ENCODE results near the gene ZNF76. TPM values are rescaled to one million over a fixed set of nuclear protein-coding genes. Genes with fewer than 3 reads are reported as not detected.

ZNF76 gene
- total RNA-seq, 1 donor from 2014 or later, result 12.7 TPM

- Histone ChIP-seq H3K4me3 (ENCODE audit: insufficient read depth, low read depth, low read length) (no peak overlapping the region), H3K9ac (ENCODE audit: low read length) (no peak overlapping the region), H3K36me3 (ENCODE audit: insufficient read depth, low read length) (no peaks in the 10 kb centered on the region), H3K9me3 (ENCODE audit: insufficient read depth, low read depth, low read length) (no peaks in the 10 kb centered on the region), H3K27me3 (ENCODE audit: insufficient read depth, low read length) (no peaks in the 10 kb centered on the region), H2AFZ (ENCODE audit: low read depth, low read length) (no peak overlapping the region), H3K27ac (ENCODE audit: low read depth, low read length) (no peak overlapping the region), H3K4me2 (ENCODE audit: low read length) (no peak overlapping the region), H3K79me2 (ENCODE audit: insufficient read depth, low read length) (no peaks in the 10 kb centered on the region), H4K20me1 (ENCODE audit: insufficient read depth, low read length) (peaks cover 14% of the 10 kb centered on the region), H3K4me1 (ENCODE audit: insufficient read depth, low read length) (peaks cover 13% of the 10 kb centered on the region)
- Mint-ChIP-seq H3K9me3 (ENCODE audit: unreplicated experiment) (no peaks in the 10 kb centered on the region), H3K4me1 (ENCODE audit: low read depth, unreplicated experiment) (peaks cover 3% of the 10 kb centered on the region), H3K27me3 (ENCODE audit: low read depth, unreplicated experiment) (no peaks in the 10 kb centered on the region), H3K36me3 (ENCODE audit: low read depth, unreplicated experiment) (no peaks in the 10 kb centered on the region), H3K27ac (ENCODE audit: unreplicated experiment) (no peak overlapping the region), H3K4me3 (ENCODE audit: unreplicated experiment) (no peak overlapping the region)
- FAIRE-seq, result no peak
- TF ChIP-seq EZH2 (IDR thresholded peaks at IDR 0.05; ENCODE audit: insufficient read depth, low read length) (no peak), CTCF (IDR thresholded peaks at IDR 0.05; ENCODE audit: insufficient read depth, low read depth, low read length) (no peak)
- DNase-seq (ENCODE audit: low read depth), result no peak
Observed at GRCh38 chr6:35275744-35276260, 16.3 kb downstream of the ZNF76 start.

- Histone ChIP-seq H3K9me3 (ENCODE audit: insufficient read depth, low read depth, low read length) (no peaks in the 10 kb centered on the region), H3K79me2 (ENCODE audit: insufficient read depth, low read length) (no peaks in the 10 kb centered on the region), H3K27me3 (ENCODE audit: insufficient read depth, low read length) (no peaks in the 10 kb centered on the region), H3K4me1 (ENCODE audit: insufficient read depth, low read length) (peaks cover 13% of the 10 kb centered on the region), H3K36me3 (ENCODE audit: insufficient read depth, low read length) (peaks cover 11% of the 10 kb centered on the region), H3K4me3 (ENCODE audit: insufficient read depth, low read depth, low read length) (no peak overlapping the region), H3K27ac (ENCODE audit: low read depth, low read length) (no peak overlapping the region), H3K9ac (ENCODE audit: low read length) (no peak overlapping the region), H4K20me1 (ENCODE audit: insufficient read depth, low read length) (peaks cover 14% of the 10 kb centered on the region), H2AFZ (ENCODE audit: low read depth, low read length) (no peak overlapping the region), H3K4me2 (ENCODE audit: low read length) (no peak overlapping the region)
- H3K4me1 Mint-ChIP-seq (ENCODE audit: low read depth, unreplicated experiment), result peaks cover 5% of the 10 kb centered on the region
- H3K27ac Mint-ChIP-seq (ENCODE audit: unreplicated experiment), result no peak overlapping the region
- TF ChIP-seq EZH2 (IDR thresholded peaks at IDR 0.05; ENCODE audit: insufficient read depth, low read length) (no peak), CTCF (IDR thresholded peaks at IDR 0.05; ENCODE audit: insufficient read depth, low read depth, low read length) (no peak)
- no peaks in the 10 kb centered on the region for H3K9me3 Mint-ChIP-seq (ENCODE audit: unreplicated experiment)
- FAIRE-seq (no peak), DNase-seq (ENCODE audit: low read depth) (no peak)
- peaks cover 12% of the 10 kb centered on the region for H3K36me3 Mint-ChIP-seq (ENCODE audit: low read depth, unreplicated experiment)
- H3K4me3 Mint-ChIP-seq (ENCODE audit: unreplicated experiment), result no peak overlapping the region
- no peaks in the 10 kb centered on the region for H3K27me3 Mint-ChIP-seq (ENCODE audit: low read depth, unreplicated experiment)
Observed at GRCh38 chr6:35278708-35279107, 19.2 kb downstream of the ZNF76 start.

GRCh38 chr6:35280903-35281302 is 21.4 kb downstream of the ZNF76 start:
- no peaks in the 10 kb centered on the region for H3K27me3 ChIP-seq (ENCODE audit: insufficient read depth, low read length)
- FAIRE-seq, result no peak
- H3K36me3 ChIP-seq (ENCODE audit: insufficient read depth, low read length), result peaks cover 14% of the 10 kb centered on the region

More at GRCh38 chr6:35280903-35281302, 21.4 kb downstream of the ZNF76 start:
- Mint-ChIP-seq H3K9me3 (ENCODE audit: unreplicated experiment) (no peaks in the 10 kb centered on the region), H3K4me3 (ENCODE audit: unreplicated experiment) (no peak overlapping the region), H3K27ac (ENCODE audit: unreplicated experiment) (no peak overlapping the region), H3K4me1 (ENCODE audit: low read depth, unreplicated experiment) (peaks cover 5% of the 10 kb centered on the region), H3K36me3 (ENCODE audit: low read depth, unreplicated experiment) (peaks cover 15% of the 10 kb centered on the region), H3K27me3 (ENCODE audit: low read depth, unreplicated experiment) (no peaks in the 10 kb centered on the region)
- no peak overlapping the region for H3K4me3 ChIP-seq (ENCODE audit: insufficient read depth, low read depth, low read length)
- no peak for DNase-seq (ENCODE audit: low read depth)
- H3K4me2 ChIP-seq (ENCODE audit: low read length), result no peak overlapping the region
- peaks cover 6% of the 10 kb centered on the region for H4K20me1 ChIP-seq (ENCODE audit: insufficient read depth, low read length)
- no peak overlapping the region for H3K27ac ChIP-seq (ENCODE audit: low read depth, low read length)
- H3K9me3 ChIP-seq (ENCODE audit: insufficient read depth, low read depth, low read length), result no peaks in the 10 kb centered on the region
- no peak overlapping the region for H2AFZ ChIP-seq (ENCODE audit: low read depth, low read length)
- H3K9ac ChIP-seq (ENCODE audit: low read length), result no peak overlapping the region
- H3K4me1 ChIP-seq (ENCODE audit: insufficient read depth, low read length), result peaks cover 4% of the 10 kb centered on the region
- TF ChIP-seq CTCF (IDR thresholded peaks at IDR 0.05; ENCODE audit: insufficient read depth, low read depth, low read length) (no peak), EZH2 (IDR thresholded peaks at IDR 0.05; ENCODE audit: insufficient read depth, low read length) (no peak)
- no peaks in the 10 kb centered on the region for H3K79me2 ChIP-seq (ENCODE audit: insufficient read depth, low read length)
